Smooth muscle cell (in vitro differentiated cells): ENCODE measurements around the gene PGM3. TPM values are rescaled to one million over a fixed set of nuclear protein-coding genes. Genes with fewer than 3 reads are reported as not detected.

Source experiments
- DNase-seq: peaks from one replicate; lab custom pipeline; 2025; ENCODE audit not compliant: unreplicated experiment; lab: John Stamatoyannopoulos, UW
- H2AFZ ChIP-seq: fragments of 200-600 bp; sonication (generic); 2 replicates; pipeline ENCODE4 v1.6.0; 2016; ENCODE audit warnings: antibody characterized with exemption, low read depth, mild to moderate bottlenecking
- H3F3A ChIP-seq: fragments of 200-600 bp; sonication (generic); 2 replicates; pipeline ENCODE4 v1.6.0; 2017; ENCODE audit warnings: antibody characterized with exemption, low read depth
- H3K27ac ChIP-seq: fragments of 200-600 bp; sonication (generic); 2 replicates; pipeline ENCODE4 v1.5.1; 2016; ENCODE audit warnings: low read depth, mild to moderate bottlenecking
- H3K27me3 ChIP-seq: fragments of 200-600 bp; sonication (generic); 2 replicates; pipeline ENCODE4 v1.6.1; 2016; ENCODE audit warnings: low read depth, mild to moderate bottlenecking
- H3K36me3 ChIP-seq: fragments of 200-600 bp; sonication (generic); 2 replicates; pipeline ENCODE4 v1.5.1; 2016; ENCODE audit warnings: low read depth
- H3K4me1 ChIP-seq: fragments of 200-600 bp; sonication (generic); 2 replicates; pipeline ENCODE4 v1.5.1; 2016; ENCODE audit warnings: low read depth
- H3K4me2 ChIP-seq: fragments of 200-600 bp; sonication (generic); 2 replicates; pipeline ENCODE4 v1.6.0; 2016; ENCODE audit warnings: mild to moderate bottlenecking
- H3K4me3 ChIP-seq: fragments of 200-600 bp; sonication (generic); 2 replicates; pipeline ENCODE4 v1.5.1; 2016; ENCODE audit warnings: mild to moderate bottlenecking
- H3K79me2 ChIP-seq: fragments of 200-600 bp; sonication (generic); 2 replicates; pipeline ENCODE4 v1.6.0; 2016; ENCODE audit warnings: low read depth, mild to moderate bottlenecking
- H3K9ac ChIP-seq: fragments of 200-600 bp; sonication (generic); 2 replicates; pipeline ENCODE4 v1.6.0; 2016; ENCODE audit warnings: low read depth
- H3K9me3 ChIP-seq: fragments of 200-600 bp; sonication (generic); replicated peaks from 2 replicates; pipeline ENCODE4 v1.5.1; 2016; ENCODE audit warnings: low read depth
- H4K20me1 ChIP-seq: fragments of 200-600 bp; sonication (generic); 2 replicates; pipeline ENCODE4 v1.6.0; 2016; ENCODE audit warnings: low read depth
- WGBS: methylation state at CpG from one replicate; pipeline ENCODE4 v1.1.7; 2016; ENCODE audit warnings: low lambda C conversion rate; 5-methylcytosine and 5-hydroxymethylcytosine counted together
- polyA plus RNA-seq: library from polyadenylated mRNA; unstranded; fragments of >200 nt; fragmentation: Nextera tagmentation; extraction: Ambion mirVana; gene quantifications from 2 replicates; pipeline ENCODE4 v1.2.1, GENCODE V29; 2016
- total RNA-seq: library from RNA; depleted of rRNA; stranded (reverse); fragments of >200 nt; gene quantifications from 2 replicates; pipeline ENCODE4 v1.2.3, GENCODE V29; 2014
- TF ChIP-seq, protein P1 (sequence below): fragments of 200-600 bp; sonication (generic); IDR thresholded peaks from 2 replicates; pipeline ENCODE4 v1.5.1; 2017; ENCODE audit warnings: borderline replicate concordance, mild to moderate bottlenecking, antibody characterized with exemption; ENCODE audit not compliant: insufficient read depth, poor library complexity, severe bottlenecking

Gene PGM3
- total RNA-seq, result 173 and 206 TPM in 2 replicates
- polyA plus RNA-seq, result 139 and 163 TPM in 2 replicates

DNA sequence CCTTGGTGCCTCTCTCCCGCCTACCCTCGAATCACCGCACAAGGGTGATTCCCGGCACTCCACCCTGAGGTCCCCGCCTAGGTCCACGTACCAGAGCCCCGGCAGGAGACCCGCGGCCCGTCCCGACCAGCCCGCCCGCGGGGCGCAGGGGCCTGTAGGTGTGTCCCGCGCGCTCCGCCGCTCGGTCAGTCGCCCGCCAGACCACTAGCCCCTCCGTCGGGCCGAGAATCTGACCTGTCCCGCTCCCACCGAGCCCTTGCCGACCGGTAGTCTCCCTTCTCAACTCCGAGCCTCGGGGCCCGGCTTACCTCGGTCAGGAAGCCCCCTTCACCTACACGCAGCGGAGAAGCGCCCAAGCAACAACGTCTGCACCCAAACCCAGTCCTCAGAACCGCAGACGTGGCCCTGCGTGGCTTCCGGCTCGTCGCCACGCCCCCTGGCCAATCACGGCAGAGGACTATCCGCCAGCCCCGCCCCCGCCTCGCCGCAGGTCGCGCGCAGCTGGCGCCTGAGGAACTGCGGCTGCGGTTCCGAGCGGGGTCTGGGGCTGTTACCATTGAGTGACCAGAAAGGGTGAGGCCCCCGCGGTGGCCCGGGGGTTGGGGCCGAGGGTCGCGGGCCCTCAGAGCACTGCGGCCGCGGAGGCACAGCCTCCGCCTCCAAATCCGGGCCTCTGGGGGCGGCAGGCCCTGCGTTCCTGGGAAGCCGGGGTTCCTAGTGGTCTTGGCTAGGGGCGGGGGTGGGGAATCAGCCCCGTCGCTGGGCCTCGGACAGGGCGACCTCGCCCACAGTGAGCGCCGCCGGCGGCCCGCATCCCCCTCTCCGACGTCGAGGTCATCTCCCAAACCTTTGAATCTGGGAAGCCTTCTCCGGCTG is at the start of gene PGM3, which contains the start of gene RWDD2A:
Gene PGM3, minus strand, starts transcription at position 395 of the 876 bp plus-strand sequence. CDS start 2,253 bp downstream, outside the sequence.
Gene RWDD2A, plus strand, starts transcription at position 487 of the 876 bp plus-strand sequence. CDS start 1,095 bp downstream, outside the sequence.
- Histone ChIP-seq H3K27me3 (no peaks in the 10 kb centered on the region), H3K4me1 (peaks cover 5% of the 10 kb centered on the region), H3K9me3 (no peaks in the 10 kb centered on the region), H3F3A (peaks cover 3% of the 10 kb centered on the region), H3K4me3 (peak within 1 kb of the TSS; percentile 90), H3K9ac (peak within 1 kb of the TSS; percentile 98), H4K20me1 (peaks cover 62% of the 10 kb centered on the region), H3K4me2 (peak within 1 kb of the TSS; percentile 98), H3K27ac (peak within 1 kb of the TSS; percentile 91), H3K36me3 (no peaks in the 10 kb centered on the region), H3K79me2 (peaks cover 52% of the 10 kb centered on the region), H2AFZ (peak within 1 kb of the TSS; percentile 72)
- TF ChIP-seq, protein P1, sequence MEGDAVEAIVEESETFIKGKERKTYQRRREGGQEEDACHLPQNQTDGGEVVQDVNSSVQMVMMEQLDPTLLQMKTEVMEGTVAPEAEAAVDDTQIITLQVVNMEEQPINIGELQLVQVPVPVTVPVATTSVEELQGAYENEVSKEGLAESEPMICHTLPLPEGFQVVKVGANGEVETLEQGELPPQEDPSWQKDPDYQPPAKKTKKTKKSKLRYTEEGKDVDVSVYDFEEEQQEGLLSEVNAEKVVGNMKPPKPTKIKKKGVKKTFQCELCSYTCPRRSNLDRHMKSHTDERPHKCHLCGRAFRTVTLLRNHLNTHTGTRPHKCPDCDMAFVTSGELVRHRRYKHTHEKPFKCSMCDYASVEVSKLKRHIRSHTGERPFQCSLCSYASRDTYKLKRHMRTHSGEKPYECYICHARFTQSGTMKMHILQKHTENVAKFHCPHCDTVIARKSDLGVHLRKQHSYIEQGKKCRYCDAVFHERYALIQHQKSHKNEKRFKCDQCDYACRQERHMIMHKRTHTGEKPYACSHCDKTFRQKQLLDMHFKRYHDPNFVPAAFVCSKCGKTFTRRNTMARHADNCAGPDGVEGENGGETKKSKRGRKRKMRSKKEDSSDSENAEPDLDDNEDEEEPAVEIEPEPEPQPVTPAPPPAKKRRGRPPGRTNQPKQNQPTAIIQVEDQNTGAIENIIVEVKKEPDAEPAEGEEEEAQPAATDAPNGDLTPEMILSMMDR, result no peak
- under 1% methylated on average over 66 of the region's 88 CpGs for WGBS
- DNase-seq, result peak; percentile 60

GRCh38 chr6:83231146-83231545 is 38.1 kb upstream of the PGM3 start:
- no peaks in the 10 kb centered on the region for H3K9me3 ChIP-seq
- H3K4me1 ChIP-seq, result no peaks in the 10 kb centered on the region
- H3K36me3 ChIP-seq, result no peaks in the 10 kb centered on the region
- H3K27ac ChIP-seq, result no peak overlapping the region
- no peak overlapping the region for H3K9ac ChIP-seq
- H4K20me1 ChIP-seq, result no peaks in the 10 kb centered on the region
- H3K27me3 ChIP-seq, result no peaks in the 10 kb centered on the region
- H3K79me2 ChIP-seq, result no peaks in the 10 kb centered on the region
- H3F3A ChIP-seq, result no peaks in the 10 kb centered on the region
- WGBS, result 74% methylated on average over 1 of the region's 1 CpG
- no peak overlapping the region for H3K4me2 ChIP-seq
- H2AFZ ChIP-seq, result no peak overlapping the region
- TF ChIP-seq, protein P1, result no peak
- H3K4me3 ChIP-seq, result no peak overlapping the region
- no peak for DNase-seq

- H3K9ac ChIP-seq, result no peak overlapping the region
- no peaks in the 10 kb centered on the region for H3K36me3 ChIP-seq
- no peaks in the 10 kb centered on the region for H3F3A ChIP-seq
- H3K79me2 ChIP-seq, result no peaks in the 10 kb centered on the region
- no peak overlapping the region for H2AFZ ChIP-seq
- no peaks in the 10 kb centered on the region for H3K9me3 ChIP-seq
- H3K27ac ChIP-seq, result no peak overlapping the region
- no peak overlapping the region for H3K4me2 ChIP-seq
- no peak overlapping the region for H3K4me3 ChIP-seq
- no peaks in the 10 kb centered on the region for H3K4me1 ChIP-seq
- DNase-seq, result no peak
- H3K27me3 ChIP-seq, result no peaks in the 10 kb centered on the region
- TF ChIP-seq, protein P1, result no peak
- 100% methylated on average over 1 of the region's 1 CpG for WGBS
- H4K20me1 ChIP-seq, result no peaks in the 10 kb centered on the region
These were observed 33.5 kb upstream of the PGM3 start for GRCh38 chr6:83226517-83226916.
